Stimulated activated CD8-positive, alpha-beta memory T cell treated with anti-CD3 and anti-CD28 coated beads, Interleukin-4, amount 100 ng/mL, for 1 hour (primary cell): ENCODE results near the gene ZFHX3.

Source experiments
- DNase-seq, 2 donors: peaks; one replicate each; pipeline ENCODE4 v3.0.0-alpha.2; 2020; ENCODE audit warnings: low read depth in 2 of 2, low spot score in 1 of 2

Gene ZFHX3

GRCh38 chr16:72879846-72880245 lies 168.1 kb downstream of the ZFHX3 start:
- no peak for DNase-seq

- DNase-seq, result no peak
Observed at GRCh38 chr16:72878301-72879269, 169.3 kb downstream of the ZFHX3 start.

GRCh38 chr16:72877374-72878028 lies 170.4 kb downstream of the ZFHX3 start:
- no peak for DNase-seq

GRCh38 chr16:72876981-72877373 lies 171.0 kb downstream of the ZFHX3 start:
- DNase-seq, result no peak

- no peak for DNase-seq
Observed at GRCh38 chr16:72876221-72876620, 171.7 kb downstream of the ZFHX3 start.

- no peak for DNase-seq
Observed at GRCh38 chr16:72875291-72876031, 172.5 kb downstream of the ZFHX3 start.

GRCh38 chr16:72873853-72874252 lies 174.1 kb downstream of the ZFHX3 start:
- DNase-seq, result no peak

GRCh38 chr16:72873044-72873443 lies 174.9 kb downstream of the ZFHX3 start:
- DNase-seq, result no peak

GRCh38 chr16:72865835-72866234 lies 182.1 kb downstream of the ZFHX3 start:
- no peak for DNase-seq

- no peak for DNase-seq
Observed at GRCh38 chr16:72865258-72865657, 182.7 kb downstream of the ZFHX3 start.

- DNase-seq, result no peak
Observed at GRCh38 chr16:72864130-72864833, 183.6 kb downstream of the ZFHX3 start.

- no peak for DNase-seq
Observed at GRCh38 chr16:72862090-72862489, 185.8 kb downstream of the ZFHX3 start.

- no peak for DNase-seq
Observed at GRCh38 chr16:72860726-72861562, 187.0 kb downstream of the ZFHX3 start.

GRCh38 chr16:72859581-72859980 lies 188.3 kb downstream of the ZFHX3 start:
- DNase-seq, result no peak

- no peak for DNase-seq
Observed at GRCh38 chr16:72858665-72859493, 189.0 kb downstream of the ZFHX3 start.

GRCh38 chr16:72857834-72858664 lies 189.9 kb downstream of the ZFHX3 start:
- no peak for DNase-seq

- DNase-seq, result no peak
Observed at GRCh38 chr16:72856797-72857196, 191.1 kb downstream of the ZFHX3 start.

- DNase-seq, result no peak
Observed at GRCh38 chr16:72854267-72854959, 193.5 kb downstream of the ZFHX3 start.
